Spinal cord (tissue), 9 donors: ENCODE measurements around the gene RNF135. TPM values are rescaled to one million over a fixed set of nuclear protein-coding genes. Genes with fewer than 3 reads are reported as not detected.

Experiments used
- DNase-seq, 6 donors: peaks; one replicate each; pipeline versions ENCODE4 v3.0.0 to v3.0.0-alpha.2; 2013 to 2015; ENCODE audit warnings: low spot score in 6 of 6, low read depth in 4 of 6
- H3K27ac ChIP-seq: one replicate; pipeline ENCODE4 v1.5.1; 2013; ENCODE audit warnings: low read depth, low read length, control low read depth
- H3K27me3 ChIP-seq: one replicate; pipeline ENCODE4 v1.6.1; 2013; ENCODE audit warnings: low read length; ENCODE audit not compliant: control insufficient read depth, insufficient read depth
- H3K36me3 ChIP-seq: one replicate; pipeline ENCODE4 v1.6.1; 2013; ENCODE audit warnings: low read length; ENCODE audit not compliant: control insufficient read depth, insufficient read depth
- H3K4me1 ChIP-seq: one replicate; pipeline ENCODE4 v1.6.1; 2013; ENCODE audit warnings: low read length; ENCODE audit not compliant: control insufficient read depth, insufficient read depth
- H3K4me3 ChIP-seq: one replicate; pipeline ENCODE4 v1.5.1; 2013; ENCODE audit warnings: low read depth, low read length, control low read depth
- H3K9me3 ChIP-seq: one replicate; pipeline ENCODE4 v1.6.1; 2013; ENCODE audit warnings: low read length; ENCODE audit not compliant: control insufficient read depth, insufficient read depth
- polyA plus RNA-seq, 2 donors: library from polyadenylated mRNA; unstranded; fragments of 120-200 nt; gene quantifications; one replicate each; pipeline ENCODE4 v1.2.1, GENCODE V29; 2013; ENCODE audit not compliant: insufficient read length in 2 of 2
- small RNA-seq: library from RNA; depleted of rRNA; stranded (forward); fragments of <200 nt; gene quantifications from one replicate; pipeline ENCODE3, GENCODE V24; 2014; ENCODE audit warnings: low replicate concordance
- total RNA-seq, 2 donors: library from RNA; depleted of rRNA in 1 of 2; stranded (reverse); fragments of 120-200 nt in 1 of 2; fragments of >200 nt in 1 of 2; gene quantifications; one replicate each; pipeline versions ENCODE4 v1.2.3 to v1.2.4, GENCODE V29; 2013 to 2014

The RNF135 gene
- total and polyA plus RNA-seq, 4 donors = 6.6 to 15.6 (median 9.1) TPM

GRCh38 chr17:31048142-31048541 lies 77.3 kb downstream of the RNF135 start:
- H3K27ac ChIP-seq = no peak overlapping the region
- no peak for DNase-seq
- H3K27me3 ChIP-seq = no peaks in the 10 kb centered on the region
- H3K4me3 ChIP-seq = no peak overlapping the region
- no peaks in the 10 kb centered on the region for H3K9me3 ChIP-seq
- peaks cover 4% of the 10 kb centered on the region for H3K4me1 ChIP-seq
- peaks cover 2% of the 10 kb centered on the region for H3K36me3 ChIP-seq

DNA sequence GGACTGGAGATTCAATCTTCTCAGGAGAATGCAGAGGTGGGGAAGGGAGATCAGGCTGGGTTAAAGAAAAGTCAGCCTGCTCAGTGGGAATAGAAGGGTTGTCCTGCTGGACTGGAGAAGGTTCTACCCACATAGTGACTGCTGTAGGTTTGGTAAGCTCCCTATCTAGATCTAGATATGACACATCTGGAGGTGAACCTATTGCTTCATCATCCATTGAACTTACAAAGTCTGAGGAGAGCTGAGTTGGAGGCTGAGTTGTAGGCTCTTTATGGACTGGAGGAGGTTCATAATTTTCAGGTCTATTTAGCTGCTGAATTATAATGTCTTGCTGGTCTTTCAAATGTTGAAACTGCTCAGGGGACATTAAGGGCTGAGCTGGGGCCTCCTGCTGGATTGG lies 77.9 kb downstream of the RNF135 start:
- no peaks in the 10 kb centered on the region for H3K27me3 ChIP-seq
- peaks cover 4% of the 10 kb centered on the region for H3K4me1 ChIP-seq
- no peak for DNase-seq
- no peak overlapping the region for H3K27ac ChIP-seq
- no peaks in the 10 kb centered on the region for H3K9me3 ChIP-seq
- H3K36me3 ChIP-seq = peaks cover 2% of the 10 kb centered on the region
- H3K4me3 ChIP-seq = no peak overlapping the region

Small RNA genes lying within 50 kb of the gene (small RNA-seq; reads per million reads assigned to genes)
- gene AC138207.3 = not detected
- gene RN7SL138P = not detected

Other genes with a start within 250 kb of the RNF135 start
- gene CRLF3, start 146.3 kb upstream of the RNF135 start, total RNA-seq = 10 to 100 TPM; 11.1 to 12.3 TPM
- 10 to 100 TPM; 14.4 to 31.0 TPM for gene CRLF3, start 146.3 kb upstream of the RNF135 start, polyA plus RNA-seq
- 1 to 10 TPM; 4.1 to 5.4 TPM for gene ATAD5, start 139.1 kb upstream of the RNF135 start, total RNA-seq
- gene ATAD5, start 139.1 kb upstream of the RNF135 start, polyA plus RNA-seq = 1 to 10 TPM; 4.0 to 5.3 TPM
- gene TEFM, start 64.8 kb upstream of the RNF135 start, total RNA-seq = 10 to 100 TPM; 18.6 to 22.2 TPM
- gene TEFM, start 64.8 kb upstream of the RNF135 start, polyA plus RNA-seq = 10 to 100 TPM; 13.4 to 18.1 TPM
- gene ADAP2, start 49.1 kb upstream of the RNF135 start, total RNA-seq = 10 to 100 TPM; 12.0 to 15.8 TPM
- 1 to 10 TPM; 8.2 to 8.4 TPM for gene ADAP2, start 49.1 kb upstream of the RNF135 start, polyA plus RNA-seq
- gene NF1, start 123.9 kb downstream of the RNF135 start, total RNA-seq = 100 to 1,000 TPM in 1 of 2 donors, 10 to 100 TPM in 1; 53.8 to 140 TPM
- gene NF1, start 123.9 kb downstream of the RNF135 start, polyA plus RNA-seq = 10 to 100 TPM; 41.1 to 56.1 TPM